HAP-1 (cell line): ENCODE measurements around the gene ARHGEF28.
A peak's percentile ranks its signal among the peaks of the same experiment; 100 is the strongest.

Experiments
- DNase-seq, 2 experiments: peaks; one replicate each; pipeline ENCODE4 v3.0.0-alpha.2; 2016 to 2020; ENCODE audit warnings: low spot score in 2 of 2
- H3K27me3 ChIP-seq: fragments of 250-450 bp; sonication (Bioruptor Pico); 2 replicates; pipeline ENCODE4 v1.5.1; 2020; ENCODE audit warnings: low read depth, mild to moderate bottlenecking, moderate library complexity
- H3K36me3 ChIP-seq: fragments of 250-450 bp; sonication (Bioruptor Pico); replicated peaks from 2 replicates; pipeline ENCODE4 v1.5.1; 2020; ENCODE audit warnings: mild to moderate bottlenecking
- H3K4me1 ChIP-seq: fragments of 250-450 bp; sonication (Bioruptor Pico); 2 replicates; pipeline ENCODE4 v1.5.1; 2020; ENCODE audit warnings: mild to moderate bottlenecking
- H3K4me3 ChIP-seq: fragments of 250-450 bp; sonication (Bioruptor Pico); 2 replicates; pipeline ENCODE4 v1.5.1; 2020; ENCODE audit warnings: mild to moderate bottlenecking, moderate library complexity
- H3K9me3 ChIP-seq: fragments of 250-450 bp; sonication (Bioruptor Pico); 2 replicates; pipeline ENCODE4 v1.5.1; 2020; ENCODE audit warnings: mild to moderate bottlenecking, moderate library complexity
- in situ Hi-C: fragments of 300-500 bp; cut with MboI; formaldehyde crosslinking; loops from 3 replicates; pipeline ENCODE4 v1.14.3; 2020; ENCODE audit warnings: low sequenced_read_pairs, inconsistent platforms, mixed read lengths

ARHGEF28 gene

DNA sequence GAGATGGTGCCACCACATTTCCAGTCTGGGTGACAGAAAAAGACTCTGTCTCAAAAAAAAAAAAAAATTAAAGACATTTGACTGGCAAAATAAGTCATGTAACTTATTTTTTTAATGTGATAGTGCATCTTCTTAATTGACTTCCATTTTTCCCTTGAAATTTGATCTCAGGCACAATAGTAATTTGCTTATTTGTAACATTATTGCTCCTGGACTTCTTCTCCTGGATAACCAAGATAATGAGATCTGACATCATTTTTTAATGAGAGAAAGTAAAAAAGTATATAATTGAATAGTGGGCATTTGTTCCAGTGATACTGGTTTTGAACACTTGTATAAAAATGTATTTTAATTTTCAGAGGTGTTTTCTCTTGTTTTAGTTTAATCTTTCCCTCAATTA lies 3.5 kb downstream of the ARHGEF28 start:
- Histone ChIP-seq H3K4me3 (no peak overlapping the region), H3K27me3 (peaks cover 6% of the 10 kb centered on the region; the same call in 1 of the 2 replicates), H3K36me3 (no peaks in the 10 kb centered on the region), H3K4me1 (peaks cover 2% of the 10 kb centered on the region; the same call in 1 of the 2 replicates), H3K9me3 (no peaks in the 10 kb centered on the region)
- no peak for DNase-seq
- in situ Hi-C loops, result no loop called here

DNA sequence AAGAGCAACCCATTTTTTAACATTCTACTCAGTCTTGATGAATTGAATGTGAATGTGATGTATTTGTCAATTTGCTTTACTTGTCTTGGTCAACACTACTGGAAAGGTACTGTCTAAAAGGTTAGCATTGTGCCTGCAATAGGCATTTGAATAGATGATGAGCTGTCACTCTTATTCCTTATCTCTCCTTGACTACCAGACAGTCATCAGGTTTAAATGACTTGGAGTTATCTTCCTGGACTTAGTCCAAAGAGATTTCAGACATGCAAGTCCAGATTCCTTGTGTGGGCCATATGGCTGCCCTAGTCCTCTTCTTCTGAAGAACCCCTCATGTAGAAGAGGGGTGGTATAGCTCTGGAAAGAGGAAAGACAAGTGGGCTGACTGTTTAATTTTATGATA lies 4.8 kb downstream of the ARHGEF28 start:
- no peak overlapping the region for H3K4me3 ChIP-seq
- DNase-seq, result no peak
- 0 out of 2 replicates have a peak, but pooled peaks cover 2% of the 10 kb centered on the region for H3K4me1 ChIP-seq
- peaks cover 6% of the 10 kb centered on the region; the same call in 1 of the 2 replicates for H3K27me3 ChIP-seq
- H3K9me3 ChIP-seq, result no peaks in the 10 kb centered on the region
- in situ Hi-C loops, result no loop called here
- H3K36me3 ChIP-seq, result no peaks in the 10 kb centered on the region

DNA sequence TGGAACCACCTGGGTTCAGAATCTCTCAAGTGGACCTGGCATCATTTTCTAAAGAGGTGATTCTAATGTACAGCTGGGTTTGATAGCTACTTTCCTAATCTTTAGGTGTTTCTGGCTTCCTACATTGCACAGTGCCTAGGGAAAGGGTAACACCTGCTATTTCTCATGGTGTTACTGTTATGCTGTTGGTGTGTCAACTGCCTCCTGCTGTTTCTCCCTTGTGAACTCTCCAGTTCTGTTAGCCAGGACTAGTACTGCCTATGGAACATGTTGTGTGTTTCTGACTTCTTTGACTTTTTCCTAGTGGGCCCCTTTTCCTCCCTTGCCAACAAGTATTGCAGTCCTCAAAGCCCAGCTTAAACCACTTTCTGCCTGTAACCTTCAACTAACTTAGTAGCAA lies 5.5 kb downstream of the ARHGEF28 start:
- in situ Hi-C loops, result no loop called here
- Histone ChIP-seq H3K27me3 (peaks cover 6% of the 10 kb centered on the region; the same call in 1 of the 2 replicates), H3K36me3 (no peaks in the 10 kb centered on the region), H3K4me1 (0 out of 2 replicates have a peak, but pooled peaks cover 1% of the 10 kb centered on the region), H3K4me3 (no peak overlapping the region), H3K9me3 (no peaks in the 10 kb centered on the region)
- DNase-seq, result no peak

DNA sequence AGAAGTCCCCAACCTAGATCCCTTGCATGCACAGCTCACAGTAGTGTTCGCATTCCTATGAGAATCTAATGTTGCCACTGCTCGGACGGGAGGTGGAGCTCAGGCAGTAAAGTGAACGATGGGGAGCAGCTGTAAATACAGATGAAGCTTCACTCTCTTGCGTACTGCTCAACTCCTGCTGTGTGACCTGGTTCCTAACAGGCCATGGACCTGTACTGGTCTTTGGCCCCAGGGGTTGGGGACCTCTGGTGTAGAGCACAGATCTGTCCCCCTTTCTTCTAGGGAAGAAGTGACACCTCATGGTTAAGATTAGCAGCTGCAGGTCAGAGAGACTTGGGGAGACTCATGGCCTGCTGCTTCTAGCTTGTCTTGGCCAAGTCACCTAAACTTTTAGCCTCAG lies 7.1 kb downstream of the ARHGEF28 start:
- in situ Hi-C loops, result no loop called here
- H3K4me1 ChIP-seq, result no peaks in the 10 kb centered on the region

DNA sequence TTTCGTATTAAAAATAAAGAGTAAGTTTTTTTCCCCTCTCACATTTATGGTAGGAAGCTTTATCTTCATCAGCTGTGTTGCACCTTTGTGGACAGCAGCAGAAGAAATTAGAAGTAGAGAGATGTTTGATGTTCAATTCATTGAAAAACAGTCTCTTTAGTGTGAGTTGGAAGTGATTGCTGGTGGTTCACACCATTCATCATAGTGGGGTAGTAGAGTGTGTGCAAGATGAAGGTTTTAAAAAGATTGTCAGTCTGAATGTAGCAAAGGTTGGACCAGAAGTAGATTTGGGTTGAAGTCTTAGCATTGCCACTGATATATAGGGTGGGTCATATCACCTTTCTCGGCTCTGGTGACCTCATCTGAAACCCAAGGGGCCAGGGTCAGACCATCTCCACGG lies 10.4 kb downstream of the ARHGEF28 start:
- no peaks in the 10 kb centered on the region for H3K36me3 ChIP-seq
- H3K4me1 ChIP-seq, result no peaks in the 10 kb centered on the region
- in situ Hi-C loops, result no loop called here
- no peak for DNase-seq
- H3K27me3 ChIP-seq, result peaks cover 8% of the 10 kb centered on the region; the same call in 1 of the 2 replicates
- H3K4me3 ChIP-seq, result no peak overlapping the region
- no peaks in the 10 kb centered on the region for H3K9me3 ChIP-seq

More for the DNA sequence above, 7.1 kb downstream of the ARHGEF28 start:
- Histone ChIP-seq H3K4me3 (no peak overlapping the region), H3K36me3 (no peaks in the 10 kb centered on the region), H3K27me3 (peaks cover 9% of the 10 kb centered on the region; the same call in 1 of the 2 replicates), H3K9me3 (no peaks in the 10 kb centered on the region)
- no peak for DNase-seq

DNA sequence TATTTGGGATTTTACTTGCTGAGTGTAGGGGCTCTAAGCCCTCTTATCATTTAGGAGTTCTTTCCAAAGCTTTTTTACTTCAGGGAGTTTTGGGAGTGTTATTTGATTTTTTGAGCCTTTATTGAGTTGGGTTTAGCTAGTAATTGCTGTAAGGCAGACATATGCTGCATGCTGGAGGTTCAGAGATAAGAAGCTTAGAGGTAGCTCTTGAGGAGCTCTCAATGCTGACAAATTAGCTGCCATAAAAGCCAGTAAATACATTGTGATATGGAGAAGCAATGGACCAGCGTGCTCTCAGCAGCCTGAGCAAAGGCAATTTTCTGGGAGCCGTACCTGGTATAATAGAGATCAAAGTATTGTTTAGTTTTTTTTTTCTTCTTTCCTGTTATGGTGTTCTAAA lies 11.6 kb downstream of the ARHGEF28 start:
- in situ Hi-C loops, result no loop called here
- no peaks in the 10 kb centered on the region for H3K36me3 ChIP-seq
- DNase-seq, result no peak
- H3K9me3 ChIP-seq, result no peaks in the 10 kb centered on the region
- H3K27me3 ChIP-seq, result peaks cover 8% of the 10 kb centered on the region; the same call in 1 of the 2 replicates
- no peak overlapping the region for H3K4me3 ChIP-seq
- no peaks in the 10 kb centered on the region for H3K4me1 ChIP-seq

DNA sequence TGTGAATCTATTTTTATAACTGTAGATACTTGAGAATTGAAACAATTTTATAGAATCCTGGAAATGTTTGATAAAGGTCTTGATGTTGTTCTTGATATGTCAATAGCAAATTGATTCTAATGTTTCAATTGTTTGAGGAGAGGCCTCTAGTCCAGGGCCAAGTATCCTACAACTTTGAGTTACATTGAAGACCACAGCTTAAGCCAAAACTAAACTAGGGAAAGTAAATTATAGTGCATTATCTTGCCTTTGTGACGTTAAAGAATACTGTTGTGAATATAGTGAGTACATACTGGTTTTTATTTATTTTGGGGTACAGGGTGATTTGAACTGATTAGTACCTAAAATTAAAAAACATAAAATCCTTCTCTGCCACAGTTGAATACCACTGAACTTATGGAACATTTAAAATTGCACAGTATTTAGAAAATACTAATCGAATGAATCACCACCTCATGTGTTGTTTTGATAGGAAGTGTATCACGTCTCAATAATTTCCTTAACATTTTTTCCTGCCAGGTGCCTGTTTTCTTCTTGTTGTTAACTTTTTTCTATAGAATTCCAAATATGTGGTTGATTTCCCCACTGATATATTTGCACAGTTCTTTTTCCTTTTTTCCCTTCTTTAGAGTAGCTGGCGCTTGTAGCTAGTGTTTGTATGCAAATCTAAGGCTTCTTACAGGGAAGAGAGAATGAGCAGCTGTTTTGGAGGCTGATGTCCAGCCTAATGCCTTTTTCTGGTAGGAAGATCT lies 12.5 kb downstream of the ARHGEF28 start:
- Histone ChIP-seq H3K4me1 (no peaks in the 10 kb centered on the region), H3K36me3 (no peaks in the 10 kb centered on the region), H3K27me3 (peaks cover 8% of the 10 kb centered on the region; the same call in 1 of the 2 replicates), H3K4me3 (no peak overlapping the region), H3K9me3 (no peaks in the 10 kb centered on the region)
- in situ Hi-C loops, result no loop called here
- no peak for DNase-seq

DNA sequence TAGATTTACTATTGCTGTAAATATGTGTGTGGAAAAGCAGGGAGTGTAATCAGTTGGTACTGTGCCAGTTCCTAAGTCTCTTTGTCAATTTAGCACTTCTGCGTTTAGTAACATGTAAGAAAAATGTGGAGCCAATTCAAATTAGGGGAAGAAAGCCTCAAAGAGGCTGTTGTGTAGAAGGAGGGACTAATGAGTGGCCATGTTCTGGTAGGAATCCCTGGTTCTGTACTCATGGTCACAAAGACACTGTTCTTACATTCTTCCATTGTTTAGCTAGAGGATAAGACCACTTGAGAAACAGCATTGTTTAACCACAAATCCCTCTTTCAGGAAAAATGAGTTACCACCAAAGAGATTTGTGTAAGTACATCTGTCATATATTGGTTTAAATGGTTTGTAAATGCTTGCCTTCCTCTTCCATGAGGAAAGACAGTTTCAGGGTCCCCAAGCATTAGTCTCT lies 14.9 kb downstream of the ARHGEF28 start:
- Histone ChIP-seq H3K36me3 (no peaks in the 10 kb centered on the region), H3K9me3 (no peaks in the 10 kb centered on the region), H3K4me1 (no peaks in the 10 kb centered on the region), H3K4me3 (no peak overlapping the region), H3K27me3 (peaks cover 8% of the 10 kb centered on the region; the same call in 1 of the 2 replicates)
- DNase-seq, result peak in 1 of 2 experiments; percentile 89
- in situ Hi-C loops, result no loop called here

DNA sequence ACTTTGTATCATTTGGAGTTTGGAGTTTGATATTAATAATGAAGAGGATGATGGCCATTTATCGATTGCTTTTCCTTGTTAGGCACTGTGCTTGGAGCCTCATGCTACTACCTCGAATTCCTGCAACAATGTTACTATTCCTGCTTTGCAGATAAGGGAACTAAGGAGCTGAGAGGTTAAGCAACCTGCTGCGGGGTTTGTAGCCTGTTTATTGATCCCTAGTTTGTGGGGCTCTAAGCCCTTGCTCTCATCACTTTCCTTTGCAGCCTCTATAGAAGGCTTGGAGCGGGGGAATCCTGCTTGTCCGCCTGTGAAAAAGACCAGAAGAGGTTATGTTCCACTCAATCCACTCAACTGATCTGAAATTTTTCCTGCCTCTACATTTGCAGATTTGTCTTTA lies 15.8 kb downstream of the ARHGEF28 start:
- Histone ChIP-seq H3K4me3 (no peak overlapping the region), H3K27me3 (peaks cover 7% of the 10 kb centered on the region; the same call in 1 of the 2 replicates), H3K4me1 (no peaks in the 10 kb centered on the region), H3K36me3 (no peaks in the 10 kb centered on the region), H3K9me3 (no peaks in the 10 kb centered on the region)
- no peak for DNase-seq
- in situ Hi-C loops, result no loop called here

DNA sequence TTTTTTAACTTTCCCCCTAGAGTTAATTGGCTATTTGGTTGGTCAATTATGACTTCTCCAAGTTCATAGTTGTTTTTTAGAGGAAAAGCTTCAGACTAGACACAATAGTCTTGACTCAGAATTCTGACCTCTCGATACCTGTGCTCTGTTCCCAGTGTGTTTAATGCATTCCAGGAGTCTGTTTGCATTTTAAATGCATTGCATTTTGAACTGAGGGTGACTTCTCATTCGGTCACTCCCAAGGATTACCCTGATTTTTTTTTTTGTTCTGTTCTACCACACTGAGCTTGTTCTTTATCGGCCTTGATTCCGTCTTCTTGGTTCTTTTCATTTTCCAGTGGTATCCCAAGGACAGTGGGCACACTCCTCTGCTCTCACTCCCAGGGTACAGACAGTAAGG lies 16.3 kb downstream of the ARHGEF28 start:
- no peak for DNase-seq
- H3K4me3 ChIP-seq, result no peak overlapping the region
- no peaks in the 10 kb centered on the region for H3K9me3 ChIP-seq
- H3K36me3 ChIP-seq, result no peaks in the 10 kb centered on the region
- H3K4me1 ChIP-seq, result no peaks in the 10 kb centered on the region
- H3K27me3 ChIP-seq, result peaks cover 2% of the 10 kb centered on the region; the same call in 1 of the 2 replicates
- in situ Hi-C loops, result no loop called here

DNA sequence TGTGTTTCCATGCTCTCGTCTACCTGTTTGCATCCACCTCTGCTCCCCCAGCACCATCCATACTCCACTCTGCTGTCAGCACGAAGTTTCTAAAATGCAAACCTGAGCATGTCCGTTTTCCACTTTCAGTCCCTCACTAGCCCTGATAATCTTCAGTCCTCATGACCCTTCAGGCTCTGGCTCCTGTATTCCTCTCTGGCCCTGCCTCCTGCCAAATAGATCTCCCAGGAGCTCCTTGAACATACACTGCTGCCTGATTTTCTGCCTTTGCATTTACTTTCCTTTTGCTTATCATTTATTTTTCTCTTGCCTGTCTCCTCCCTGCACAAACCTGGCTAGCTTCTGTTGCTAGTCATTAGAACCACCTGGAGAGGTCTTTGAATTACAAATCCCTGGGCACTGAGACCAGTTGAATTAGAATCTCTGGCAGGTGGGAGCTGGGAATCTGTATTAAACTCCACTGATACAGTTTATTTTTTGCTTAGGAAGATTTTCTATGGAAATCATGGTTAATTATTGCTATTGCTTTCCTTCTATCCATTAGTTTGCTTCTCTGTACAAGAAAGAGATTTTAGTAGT lies 18.5 kb downstream of the ARHGEF28 start:
- Histone ChIP-seq H3K9me3 (no peaks in the 10 kb centered on the region), H3K4me1 (no peaks in the 10 kb centered on the region), H3K27me3 (no peaks in the 10 kb centered on the region), H3K36me3 (no peaks in the 10 kb centered on the region), H3K4me3 (no peak overlapping the region)
- no peak for DNase-seq
- in situ Hi-C loops, result no loop called here

DNA sequence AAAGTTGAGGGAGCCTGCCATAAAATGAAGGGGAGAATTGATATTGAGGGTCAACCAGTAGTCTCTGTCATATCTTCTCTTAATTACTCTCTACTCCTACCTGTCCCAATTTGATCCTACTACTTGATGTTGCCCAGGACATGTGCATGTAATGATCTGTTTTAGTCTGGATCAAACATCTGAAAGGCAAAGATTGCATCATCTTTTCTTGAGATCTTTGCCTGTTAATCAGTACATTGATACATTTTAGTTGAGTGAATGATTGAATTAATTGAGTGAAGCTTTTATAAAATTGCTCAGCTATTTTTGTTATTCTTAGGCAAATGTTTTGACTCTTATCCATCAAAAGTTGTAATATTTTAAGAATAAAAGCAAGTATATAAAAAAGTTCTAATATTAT lies 21.7 kb downstream of the ARHGEF28 start:
- in situ Hi-C loops, result no loop called here
- no peak for DNase-seq
- Histone ChIP-seq H3K36me3 (no peaks in the 10 kb centered on the region), H3K9me3 (no peaks in the 10 kb centered on the region), H3K4me1 (no peaks in the 10 kb centered on the region), H3K27me3 (no peaks in the 10 kb centered on the region), H3K4me3 (no peak overlapping the region)

DNA sequence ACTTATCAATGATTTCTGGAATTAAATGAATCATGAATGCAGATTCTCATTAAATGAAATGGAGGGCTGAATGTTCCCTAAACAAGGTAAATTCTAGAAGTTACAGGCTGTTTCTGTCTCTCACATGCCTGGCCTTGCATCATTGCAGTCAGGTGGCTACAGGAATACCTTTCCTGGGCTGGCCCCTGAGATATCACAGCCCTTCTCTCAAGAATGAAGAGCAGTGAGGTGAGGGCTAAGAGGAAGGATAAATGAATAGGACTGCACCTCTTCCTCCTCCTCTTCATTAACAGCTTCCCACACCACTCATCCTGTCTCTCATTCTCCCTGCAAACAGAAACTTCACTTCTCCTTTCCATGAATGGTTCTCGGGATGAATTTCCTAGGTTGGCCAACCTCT lies 22.5 kb downstream of the ARHGEF28 start:
- no peaks in the 10 kb centered on the region for H3K4me1 ChIP-seq
- H3K9me3 ChIP-seq, result no peaks in the 10 kb centered on the region
- H3K4me3 ChIP-seq, result no peak overlapping the region
- in situ Hi-C loops, result no loop called here
- no peaks in the 10 kb centered on the region for H3K27me3 ChIP-seq
- DNase-seq, result no peak
- H3K36me3 ChIP-seq, result no peaks in the 10 kb centered on the region

DNA sequence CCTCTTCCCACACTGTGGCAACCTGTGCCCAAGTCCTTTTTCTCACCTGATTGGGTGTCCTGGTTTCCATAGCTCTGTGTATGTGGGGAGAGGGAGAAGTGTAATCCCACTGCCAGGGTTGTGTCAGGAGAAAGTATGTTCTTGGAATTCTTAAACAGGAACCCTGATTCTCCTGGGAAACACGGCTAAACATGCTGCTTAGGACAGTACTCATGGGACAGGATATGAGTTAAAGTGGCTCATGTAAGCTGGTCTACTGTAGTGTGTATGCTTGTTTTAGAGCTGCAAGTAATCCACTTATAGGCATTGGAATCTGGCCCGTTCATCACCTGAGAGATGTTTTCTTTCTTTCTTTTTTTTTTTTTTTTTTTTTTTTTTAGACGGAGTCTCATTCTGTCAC lies 23.9 kb downstream of the ARHGEF28 start:
- H3K36me3 ChIP-seq, result no peaks in the 10 kb centered on the region
- peaks cover 7% of the 10 kb centered on the region; the same call in 1 of the 2 replicates for H3K4me1 ChIP-seq
- H3K27me3 ChIP-seq, result no peaks in the 10 kb centered on the region
- no peak overlapping the region for H3K4me3 ChIP-seq
- no peaks in the 10 kb centered on the region for H3K9me3 ChIP-seq
- in situ Hi-C loops, result no loop called here
- no peak for DNase-seq
